HG03103 (cell line): ENCODE data around the gene STK10.

Experiments
- ATAC-seq: cut with Tn5 transposase; IDR thresholded peaks from one replicate; pipeline ENCODE4 v1.9.1; 2021; ENCODE audit warnings: low read depth; ENCODE audit not compliant: unreplicated experiment

Gene STK10

DNA sequence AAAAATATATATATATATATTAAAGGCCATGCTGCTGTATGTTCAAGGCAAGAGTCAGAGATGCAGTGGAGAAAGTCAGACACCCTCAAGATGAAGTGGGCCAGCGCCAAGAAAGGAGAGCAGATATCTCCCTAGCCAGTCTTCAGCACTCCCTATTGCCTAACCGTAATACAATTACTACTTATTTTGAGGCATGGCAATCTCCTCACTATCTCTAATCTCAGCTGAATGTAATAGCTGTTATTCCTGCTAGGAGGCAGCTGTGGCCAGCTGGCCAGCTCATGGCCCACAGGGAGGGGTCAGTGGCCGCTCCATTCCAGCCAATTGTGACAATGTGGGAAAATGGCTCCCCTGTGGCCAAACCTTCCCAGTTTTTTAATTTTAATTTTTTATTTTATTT is 94.1 kb downstream of the STK10 start:
- ATAC-seq = no peak

DNA sequence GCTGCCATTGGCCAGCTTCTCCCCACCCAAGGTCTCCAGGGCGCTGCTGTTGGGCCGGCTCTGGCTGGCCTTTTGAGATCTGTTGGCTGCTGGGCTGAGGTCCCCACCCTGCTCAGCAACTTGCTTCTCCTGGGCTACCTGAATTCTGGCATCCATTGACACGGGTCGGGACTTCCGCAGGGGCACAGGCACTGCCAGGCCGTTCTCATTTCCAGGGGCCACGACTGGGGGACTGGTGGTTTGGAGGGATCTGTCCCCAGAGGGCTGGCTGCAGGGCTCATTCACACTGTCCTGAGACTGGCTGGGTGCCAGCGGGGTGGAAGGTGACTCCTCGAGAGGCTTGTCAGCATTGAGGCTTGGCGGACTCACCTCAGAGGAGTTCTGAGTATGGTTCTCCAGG is 94.5 kb downstream of the STK10 start:
- no peak for ATAC-seq

DNA sequence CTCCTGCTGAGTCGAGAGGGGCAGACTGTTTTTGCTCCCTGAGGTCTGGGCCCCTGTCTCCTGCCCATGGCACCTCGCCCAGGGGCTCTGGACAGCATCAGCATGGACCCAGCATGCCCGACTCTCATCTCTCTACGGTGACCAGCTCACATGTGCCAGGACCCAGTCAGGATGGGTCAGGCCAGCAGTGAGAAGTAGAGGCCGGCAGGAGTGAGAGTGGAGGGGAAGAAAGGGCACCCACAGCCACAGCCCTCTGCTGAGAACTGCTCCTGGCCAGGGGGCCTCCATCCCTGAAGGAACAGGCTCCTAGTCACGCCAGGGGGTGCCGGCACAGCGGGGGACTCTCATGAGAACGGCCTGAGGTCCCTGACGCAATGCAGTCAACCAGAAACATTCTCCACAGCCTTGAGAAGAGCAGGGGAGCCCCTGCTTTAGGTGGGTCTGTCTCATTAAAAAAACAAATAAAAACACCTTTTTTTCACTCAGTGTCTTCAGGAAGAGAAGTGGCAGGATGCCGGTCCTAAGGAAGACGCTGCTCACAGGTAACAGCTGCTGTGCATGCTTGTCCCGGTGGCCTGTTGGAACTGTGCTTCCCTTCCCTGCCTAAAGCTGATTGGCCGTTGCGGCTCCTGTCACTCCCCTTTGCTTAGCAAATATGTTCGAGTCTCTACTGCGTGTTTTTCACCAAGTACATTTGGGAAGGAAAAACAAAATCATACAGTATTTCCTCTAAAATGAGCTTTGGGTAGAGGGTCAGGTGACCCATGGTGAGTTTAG is 95.9 kb downstream of the STK10 start:
- no peak for ATAC-seq

DNA sequence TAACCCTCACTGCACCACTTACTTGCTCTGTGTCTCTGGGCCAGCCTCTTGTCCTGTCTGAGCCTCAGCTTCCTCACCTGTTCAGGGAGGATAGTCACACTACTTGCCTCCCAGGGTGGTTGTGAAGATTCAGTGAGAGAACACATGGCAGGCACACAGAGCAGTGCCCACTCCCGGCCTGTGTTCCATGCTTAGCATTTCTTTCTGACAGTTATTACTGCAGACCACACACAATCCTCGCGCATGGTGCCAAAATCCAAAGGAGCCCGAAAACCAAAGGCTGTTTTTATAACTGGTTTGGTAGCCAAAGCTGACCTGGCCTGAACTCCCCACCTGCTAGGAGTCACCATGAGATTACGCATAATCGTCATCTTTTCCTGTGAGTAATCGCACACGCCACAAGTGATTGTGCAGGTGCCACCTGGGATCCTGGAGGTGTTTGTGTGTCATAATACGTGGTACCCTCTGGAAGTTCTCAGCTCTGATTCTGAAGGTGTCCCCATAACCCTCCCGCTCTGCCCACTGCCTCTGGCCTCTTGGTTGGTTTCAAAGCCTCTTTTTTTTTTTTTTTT is 97.0 kb downstream of the STK10 start:
- no peak for ATAC-seq

DNA sequence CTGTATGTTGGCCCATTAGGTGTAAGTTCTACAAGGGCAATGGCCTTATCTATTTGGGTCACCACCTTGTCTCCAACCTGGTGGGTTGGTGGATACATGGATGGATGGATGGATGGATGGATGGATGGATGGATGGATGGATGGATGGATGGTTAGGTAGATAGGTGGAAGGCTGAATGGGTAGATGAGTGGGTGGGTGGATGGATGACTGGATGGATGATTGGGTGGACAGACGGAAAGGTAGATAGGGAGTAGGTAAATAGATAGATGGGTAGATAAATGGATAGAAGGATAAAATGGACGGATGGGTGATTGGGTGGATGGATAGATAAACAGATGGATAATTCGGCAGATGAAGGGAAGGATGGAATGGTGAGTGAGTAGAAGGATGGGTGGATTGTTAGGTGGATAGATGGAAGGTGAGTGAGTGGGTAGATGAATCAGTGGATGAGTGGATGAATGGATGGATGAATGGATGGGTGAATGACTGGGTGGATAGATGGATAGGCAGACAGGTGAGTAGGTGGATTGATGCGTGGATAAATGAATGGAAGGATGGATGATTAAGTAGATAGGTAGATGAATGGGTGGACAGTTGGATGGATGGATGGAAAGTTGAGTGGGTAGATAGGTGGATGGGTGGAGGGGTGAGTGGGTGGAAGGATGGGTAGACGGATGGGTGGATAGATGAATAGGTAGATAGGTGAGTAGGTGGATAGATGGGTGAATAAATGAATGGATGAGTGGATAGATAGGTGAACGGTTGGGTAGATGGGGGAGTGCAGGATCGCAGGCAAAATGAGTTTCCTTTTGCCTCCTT is 98.5 kb downstream of the STK10 start:
- ATAC-seq = no peak

DNA sequence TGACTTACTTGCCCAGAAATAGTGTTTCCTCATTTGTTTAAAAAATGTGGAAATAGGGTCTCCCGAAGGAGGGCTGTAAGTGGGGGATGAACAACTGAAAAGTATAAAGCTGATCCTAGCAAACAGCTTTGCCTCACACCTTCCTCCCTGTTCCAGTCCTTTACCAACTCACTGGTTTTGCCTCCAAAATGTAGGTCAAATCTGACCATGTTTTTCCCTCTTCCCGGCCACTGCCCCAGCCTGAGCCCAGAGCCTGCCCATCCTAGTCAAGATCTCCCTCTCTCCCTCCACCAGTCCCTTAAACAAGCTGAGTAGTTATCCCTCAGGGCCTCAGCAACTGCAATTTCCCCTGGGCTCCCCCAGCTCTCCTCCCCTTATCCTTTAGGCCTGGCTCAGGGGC is 99.2 kb downstream of the STK10 start:
- no peak for ATAC-seq

DNA sequence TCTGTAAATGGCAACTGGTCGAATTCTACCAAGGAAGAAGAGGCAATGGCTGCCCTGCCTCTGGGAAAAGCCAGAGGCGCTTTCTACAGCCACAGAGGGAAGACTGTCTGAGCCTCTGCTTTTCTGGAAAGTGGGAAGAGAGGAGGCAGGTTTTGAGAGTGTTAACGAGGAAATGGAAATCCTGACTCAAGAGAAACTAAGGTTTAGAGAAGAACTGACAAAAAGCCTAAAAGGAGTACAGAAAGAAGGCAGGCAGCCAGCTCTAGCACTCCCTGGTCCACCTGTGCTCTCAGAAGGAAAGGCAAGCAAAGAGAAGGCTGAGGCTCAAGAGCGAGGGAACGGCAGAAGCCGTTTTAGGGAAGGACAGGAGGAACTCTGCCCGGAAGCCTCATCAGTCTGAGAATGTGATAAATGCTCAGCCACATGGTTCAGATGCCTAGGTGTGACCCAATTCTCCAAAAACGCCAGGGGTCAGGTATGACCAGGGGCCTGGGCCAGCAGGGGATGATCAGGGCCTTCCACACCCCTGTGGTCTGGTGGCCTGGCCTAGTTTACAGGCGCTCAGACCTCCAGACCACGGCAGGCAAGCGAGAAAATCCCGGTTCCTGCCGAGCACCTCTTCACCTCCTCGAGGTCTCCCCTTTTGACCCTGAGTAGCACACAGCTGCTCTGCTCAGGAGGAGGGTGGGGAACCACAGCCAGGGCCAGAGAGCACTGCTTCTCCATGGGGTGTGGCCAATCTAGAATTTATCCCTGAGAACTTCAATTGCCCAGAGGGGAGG is 101.6 kb downstream of the STK10 start:
- no peak for ATAC-seq

DNA sequence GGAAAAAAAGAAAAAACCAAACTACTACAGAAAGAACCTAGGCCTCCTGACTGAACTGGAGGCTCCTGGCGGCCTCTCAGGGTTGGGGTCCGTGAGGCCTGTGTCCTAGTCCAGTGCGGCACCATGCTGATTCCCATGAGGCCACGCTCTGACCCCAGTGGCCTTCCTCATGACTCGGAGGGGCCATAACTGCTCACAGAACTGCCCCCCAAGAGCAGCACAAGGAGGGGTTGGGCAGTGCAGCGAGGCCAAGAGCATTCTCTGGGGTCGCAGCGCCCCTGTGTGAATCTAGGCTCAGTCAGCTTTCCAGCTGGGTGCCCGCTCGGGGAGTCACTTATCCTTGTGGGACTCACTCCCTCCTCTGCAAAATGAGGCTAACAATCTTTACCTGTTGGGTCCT is 102.3 kb downstream of the STK10 start:
- ATAC-seq = no peak

DNA sequence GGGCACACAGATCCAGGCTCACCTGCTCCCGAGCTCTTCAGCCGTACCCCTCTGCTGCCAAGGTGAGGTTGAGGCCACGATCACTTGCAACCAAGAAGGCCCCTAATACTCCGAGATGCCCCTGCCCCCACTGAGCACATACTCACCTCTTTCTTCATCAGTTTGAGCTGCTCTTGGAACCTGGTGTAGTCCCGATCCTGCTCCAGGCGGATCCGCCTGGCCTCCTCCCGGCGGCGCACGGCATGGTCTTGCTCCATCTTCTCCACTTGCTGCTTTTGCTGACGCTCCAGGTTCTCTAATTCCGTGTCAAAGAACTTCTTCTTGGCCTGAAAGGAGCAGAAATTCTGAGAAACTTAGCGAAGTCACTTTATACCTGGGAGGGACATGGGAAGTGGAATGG is 105.8 kb downstream of the STK10 start:
- ATAC-seq = no peak

DNA sequence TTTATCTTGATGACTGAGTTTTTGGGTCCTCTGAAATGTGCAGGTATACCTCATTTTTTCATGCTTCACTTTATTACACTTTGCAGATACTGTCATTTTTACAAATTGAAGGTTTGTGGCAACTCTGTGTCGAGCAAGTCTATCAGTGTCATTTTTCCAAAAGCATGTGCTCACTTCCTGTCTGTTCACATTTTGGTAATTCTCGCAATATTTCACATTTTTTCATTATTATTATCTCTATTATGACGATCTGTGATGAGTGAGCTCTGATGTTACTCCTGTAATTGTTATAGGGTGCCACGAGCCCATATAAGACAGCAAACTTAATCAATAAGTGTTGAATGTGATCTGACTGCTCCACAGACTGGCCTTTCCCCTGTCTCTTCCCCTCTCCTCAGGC is 108.1 kb downstream of the STK10 start:
- no peak for ATAC-seq

DNA sequence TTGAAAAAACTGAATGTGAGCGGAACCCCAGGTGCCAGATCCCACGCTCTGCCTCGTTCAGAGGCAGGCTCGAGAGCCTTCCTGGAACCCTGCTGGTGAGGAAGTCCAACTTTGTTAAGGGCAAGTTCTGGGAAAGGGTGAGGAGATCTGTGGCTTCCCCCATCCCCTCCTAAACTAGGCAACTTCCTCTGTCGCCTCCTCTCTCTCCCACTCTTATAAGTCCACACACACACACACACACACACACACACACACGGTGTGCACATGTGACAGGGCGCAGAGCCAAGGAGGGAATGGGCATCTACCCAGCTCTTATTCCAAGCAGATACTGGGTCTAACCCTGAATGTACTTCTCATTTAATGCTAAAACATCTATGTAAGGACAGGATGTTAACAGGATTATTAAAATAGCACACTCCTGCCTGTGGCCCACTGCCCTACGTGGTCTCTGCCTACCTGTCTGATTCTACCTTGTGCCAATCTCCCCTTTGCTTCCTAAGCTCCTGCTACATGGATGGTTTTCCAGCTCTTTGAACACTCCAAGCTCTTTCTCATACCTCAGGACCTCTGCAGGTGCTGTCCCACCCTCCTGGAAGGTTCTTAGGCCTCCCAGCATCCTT is 109.2 kb downstream of the STK10 start:
- ATAC-seq = no peak

DNA sequence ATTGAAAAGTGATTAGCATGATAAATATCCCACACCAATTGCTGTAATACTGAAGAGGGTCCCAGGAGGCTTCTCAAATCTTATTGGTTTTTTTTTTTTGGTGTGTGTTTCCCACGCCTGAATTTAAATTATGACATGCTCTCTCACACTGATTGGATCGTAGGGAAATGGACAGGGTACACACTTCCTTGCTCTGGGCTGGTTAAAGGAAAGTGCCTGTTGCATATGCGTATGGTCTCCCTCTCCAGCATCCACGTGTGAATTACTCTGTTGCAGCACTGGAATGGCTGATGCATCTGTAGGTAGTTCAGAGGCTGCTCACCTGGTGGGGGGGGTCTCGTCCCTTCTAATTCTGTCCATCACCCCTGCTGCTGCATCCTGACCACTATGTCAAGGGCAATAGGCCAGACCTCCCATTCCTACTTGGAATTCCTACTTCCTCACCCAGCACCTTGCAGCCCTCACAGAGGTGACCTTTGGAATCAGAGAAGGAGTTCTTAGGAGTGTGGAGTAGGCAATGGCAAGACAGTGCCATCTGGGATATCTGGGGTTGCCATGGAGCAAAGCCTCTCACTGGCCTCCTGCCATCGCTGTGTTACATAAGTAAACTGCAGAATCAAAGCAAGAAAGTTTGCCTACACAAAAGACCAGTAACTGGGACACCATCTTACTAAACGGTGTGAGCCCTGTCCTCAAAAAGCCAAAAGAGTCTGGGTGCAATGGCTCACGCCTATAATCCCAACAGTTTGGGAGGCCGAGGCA is 110.2 kb downstream of the STK10 start:
- ATAC-seq = no peak

DNA sequence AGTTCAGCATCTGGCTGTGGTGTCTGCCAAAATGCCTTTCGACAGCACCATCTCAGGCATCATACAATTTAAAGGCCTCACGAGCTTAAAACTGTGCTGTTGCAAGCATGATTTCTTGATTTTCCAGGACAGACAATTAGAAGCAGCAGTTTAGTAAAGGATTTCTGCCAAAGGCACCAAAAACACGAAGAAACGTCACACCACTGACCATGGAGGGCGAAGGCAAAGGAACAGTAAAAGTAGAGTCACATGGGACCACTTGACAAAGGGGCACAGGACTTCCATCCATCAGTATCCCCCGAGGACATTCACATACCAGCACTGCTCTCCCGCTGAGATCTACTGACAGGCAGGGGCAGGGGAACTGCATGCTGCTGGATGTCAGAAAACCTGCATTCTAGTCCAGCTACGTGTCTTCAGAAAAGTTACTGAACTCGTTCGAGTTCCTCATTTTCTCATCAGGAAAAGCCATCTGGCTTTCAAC is 111.2 kb downstream of the STK10 start:
- no peak for ATAC-seq

DNA sequence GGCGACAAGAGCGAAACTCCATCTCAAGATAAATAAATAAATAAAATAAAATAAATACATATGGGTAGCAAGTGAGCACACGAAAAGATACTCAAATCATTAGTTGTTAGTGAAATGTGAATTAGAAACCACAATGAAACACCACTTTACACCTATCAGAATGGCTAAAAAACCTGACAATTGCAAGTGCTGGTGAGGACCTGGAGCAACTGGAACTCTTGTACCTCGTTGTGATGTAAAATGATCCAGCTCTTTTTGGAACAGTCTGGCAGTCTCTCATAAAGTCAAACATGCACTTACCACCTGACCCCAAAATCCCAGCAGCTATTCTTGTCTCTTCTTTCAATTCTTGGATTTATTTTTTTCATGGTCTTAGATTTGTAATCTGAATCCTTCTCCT is 112.4 kb downstream of the STK10 start:
- no peak for ATAC-seq

DNA sequence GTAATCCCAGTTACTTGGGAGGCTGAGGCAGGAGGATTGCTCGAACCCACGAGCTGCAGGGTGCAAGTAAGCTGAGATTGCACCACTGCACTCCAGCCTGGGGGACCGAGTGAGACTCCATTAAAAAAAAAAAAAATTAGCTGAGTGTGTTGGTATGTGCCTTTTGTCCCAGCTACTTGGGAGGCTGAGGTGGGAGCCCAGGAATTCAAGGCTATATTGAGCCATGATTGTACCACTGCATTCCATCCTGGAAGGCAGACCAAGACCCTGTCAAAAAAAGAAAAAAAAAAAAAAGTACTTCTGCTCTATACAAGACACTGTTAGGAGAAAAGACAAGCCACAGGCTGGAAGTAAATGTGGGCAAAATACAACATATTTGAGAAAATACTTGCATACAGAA is 113.1 kb downstream of the STK10 start:
- ATAC-seq = no peak

DNA sequence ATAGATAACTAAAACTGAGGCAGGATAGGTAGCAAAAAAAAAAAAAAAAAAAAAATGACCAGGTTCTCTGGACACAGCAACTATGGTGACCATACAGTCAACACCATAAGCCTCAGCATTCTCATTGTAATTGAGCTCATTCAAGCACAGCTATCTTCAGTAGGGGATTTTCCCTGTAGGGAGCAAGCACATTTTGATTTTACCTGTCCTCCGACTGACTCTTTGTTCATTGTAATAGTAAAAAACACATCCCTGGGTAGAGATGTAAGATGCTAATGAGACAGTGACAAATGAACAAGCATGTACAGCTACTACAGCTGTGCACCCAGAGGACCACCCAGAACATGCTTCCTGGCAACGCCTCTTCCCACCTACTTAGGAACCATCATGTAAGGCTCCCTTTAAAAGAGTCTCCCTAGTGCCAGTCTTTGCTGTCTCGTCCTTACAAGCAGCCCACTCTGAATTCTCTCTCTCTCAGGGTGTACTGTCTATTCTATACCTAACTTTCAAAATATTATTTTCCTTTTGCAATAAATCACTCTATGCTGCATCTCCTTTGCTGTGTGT is 116.6 kb downstream of the STK10 start:
- no peak for ATAC-seq

DNA sequence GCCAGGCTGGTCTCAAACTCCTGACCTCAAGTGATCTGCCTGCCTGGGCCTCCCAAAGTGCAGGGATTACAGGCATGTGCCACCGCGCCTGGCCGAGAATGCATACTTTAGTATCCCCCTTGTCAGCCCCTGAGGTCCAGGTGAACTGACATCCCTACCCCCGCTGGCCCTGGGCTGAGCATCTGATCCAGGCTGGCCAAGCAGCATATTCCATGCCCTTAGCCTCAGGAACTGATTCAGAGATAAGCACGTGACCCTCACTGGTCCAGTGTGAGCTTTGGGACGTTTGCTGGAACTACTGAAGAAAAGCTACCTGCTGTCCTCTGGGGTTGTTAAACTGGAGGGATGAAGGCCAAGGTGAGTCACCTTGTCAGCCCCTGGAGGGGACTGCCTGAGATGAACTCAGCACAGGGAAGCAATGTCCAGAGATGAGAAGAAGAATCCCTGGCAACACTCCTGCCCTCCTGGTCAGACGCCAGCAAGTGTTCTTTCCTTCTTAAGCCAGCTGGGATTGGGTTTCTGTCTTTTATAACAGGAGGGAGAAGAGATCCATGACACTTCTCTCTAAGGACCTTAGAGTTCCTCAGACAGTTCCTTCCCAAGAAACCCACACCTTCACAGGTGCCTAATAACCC is 122.5 kb downstream of the STK10 start:
- no peak for ATAC-seq

DNA sequence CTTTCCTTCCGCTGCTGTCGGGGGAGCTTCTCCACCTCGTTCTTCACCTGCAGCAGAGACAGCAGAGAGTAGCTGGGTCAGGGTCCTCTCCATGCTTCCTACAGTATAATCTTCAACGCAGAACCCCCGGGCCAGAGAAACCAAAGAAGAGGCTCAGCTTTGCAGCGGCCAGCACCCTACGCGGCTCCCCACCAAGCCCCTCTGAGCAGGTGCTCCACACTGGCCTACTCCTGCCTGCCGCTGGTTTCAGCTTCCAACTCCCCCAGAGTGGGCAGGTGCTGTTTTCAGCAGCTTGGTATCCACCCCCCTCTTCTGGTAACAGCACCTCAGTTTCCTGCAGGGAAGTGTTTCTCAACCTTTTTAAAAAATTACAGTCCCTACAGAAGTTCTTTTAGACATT is 123.3 kb downstream of the STK10 start:
- ATAC-seq = no peak

DNA sequence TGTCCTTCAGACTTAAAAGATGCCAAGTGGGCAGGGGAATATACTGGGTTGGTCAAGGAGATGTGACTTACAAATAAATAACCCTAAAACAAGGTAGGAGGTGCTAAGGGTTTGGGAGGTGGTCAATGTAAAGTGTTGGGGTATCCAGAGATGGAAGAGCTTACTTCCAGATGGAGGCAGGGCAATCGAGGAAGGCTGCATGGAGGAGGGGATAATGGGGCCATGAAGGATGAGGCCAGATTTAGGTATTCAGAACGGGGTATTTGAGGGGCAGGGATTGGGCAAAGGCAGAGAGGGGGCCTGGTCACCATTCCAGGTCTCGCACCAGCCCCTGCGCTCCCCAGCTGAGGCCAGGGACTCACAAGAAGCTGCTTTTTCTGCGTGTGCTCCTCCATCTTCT is 123.7 kb downstream of the STK10 start:
- no peak for ATAC-seq
